ENCODE measurements around the gene HRH4. TPM values are rescaled to one million over a fixed set of nuclear protein-coding genes. Genes with fewer than 3 reads are reported as not detected.

HRH4 gene
- total and polyA plus RNA-seq, 2 of the 13 experiments (the other 11 are each of a cell fraction or from before 2014, with no cell fraction given), result not detected

GRCh38 chr18:24506175-24506574 lies 45.7 kb downstream of the HRH4 start:
- no TSS peak for BruUV-seq (replicated peaks)
- H3K27ac ChIP-seq (ENCODE audit: extremely low read length, insufficient read depth, low read length), result no peak overlapping the region
- no peak for FAIRE-seq
- peaks cover 0 to 4% of the 10 kb centered on the region in 2 experiments; a peak in 1 of 5 replicates for H3K27me3 ChIP-seq (ENCODE audit: control insufficient read depth in 1 of 2, insufficient read depth in 2 of 2, low read length in 2 of 2)
- 0% methylated on average over 2 of the region's 6 CpGs for WGBS (ENCODE audit: low lambda C conversion rate)
- ATAC-seq, result no peak
- H4K20me1 ChIP-seq (ENCODE audit: insufficient read depth, low read length), result no peaks in the 10 kb centered on the region
- H2AFZ ChIP-seq (ENCODE audit: low read length), result no peak overlapping the region
- TF ChIP-seq TERF1 (CRISPR knock-in tag; IDR thresholded peaks at IDR 0.05) (no peak), E2F5 (CRISPR knock-in tag; conservative IDR thresholded peaks at IDR 0.05) (no peak), RORA (CRISPR knock-in tag; IDR thresholded peaks at IDR 0.05) (no peak), ZEB1 (IDR thresholded peaks at IDR 0.05; ENCODE audit: insufficient replicate concordance, low read depth) (no peak), ZFP1 (CRISPR knock-in tag; IDR thresholded peaks at IDR 0.05) (no peak), CHD4 (IDR thresholded peaks at IDR 0.05; ENCODE audit: borderline replicate concordance, low read length) (no peak), ZSCAN30 (CRISPR knock-in tag; IDR thresholded peaks at IDR 0.05) (no peak), KDM2A (CRISPR knock-in tag; IDR thresholded peaks at IDR 0.05; ENCODE audit: borderline replicate concordance, low read depth) (no peak), ZNF737 (CRISPR knock-in tag; IDR thresholded peaks at IDR 0.05; ENCODE audit: borderline replicate concordance) (no peak), ELF4 (CRISPR knock-in tag; IDR thresholded peaks at IDR 0.05; ENCODE audit: borderline replicate concordance) (no peak), FLYWCH1 (CRISPR knock-in tag; IDR thresholded peaks at IDR 0.05) (no peak), NFKB2 (CRISPR knock-in tag; IDR thresholded peaks at IDR 0.05; ENCODE audit: borderline replicate concordance) (no peak), ATF5 (CRISPR knock-in tag; IDR thresholded peaks at IDR 0.05; ENCODE audit: low read depth) (no peak), MTF2 (CRISPR knock-in tag; IDR thresholded peaks at IDR 0.05; ENCODE audit: borderline replicate concordance) (no peak), ZNF790 (CRISPR knock-in tag; IDR thresholded peaks at IDR 0.05; ENCODE audit: borderline replicate concordance) (no peak)
- in situ Hi-C loops (cut with HindIII; ENCODE audit: extremely low pct_ligation_motif_present, low pct_unique_long_range_greater_than_20kb), result no loop called here
- ChIA-PET POLR2A (no interaction called here), CTCF (ENCODE audit: low intra/inter-chr PET ratio, low total read pairs) (no interaction called here)
- no peak for DNase-seq (ENCODE audit: low spot score)
- H3K4me1 ChIP-seq (ENCODE audit: insufficient read depth, low read length), result no peaks in the 10 kb centered on the region
- no peaks in the 10 kb centered on the region for H3K9me3 ChIP-seq (ENCODE audit: low read length)
- H3K79me2 ChIP-seq (ENCODE audit: insufficient read depth, low read length), result no peaks in the 10 kb centered on the region
- H3K4me3 ChIP-seq (replicated peaks in 1 of 3; ENCODE audit: insufficient read depth in 1 of 3, low read depth in 2 of 3, low read length in 3 of 3), result no peak overlapping the region
- no peaks in the 10 kb centered on the region for H3K36me3 ChIP-seq (replicated peaks in 1 of 2; ENCODE audit: control insufficient read depth in 1 of 2, insufficient read depth in 2 of 2, low read length in 2 of 2)
- H3K9ac ChIP-seq (ENCODE audit: insufficient read depth, low read depth, low read length), result no peak overlapping the region
- intact Hi-C loops (cut with micrococcal nuclease; ENCODE audit: unreplicated experiment), result no loop called here
- H3K4me2 ChIP-seq (ENCODE audit: low read depth, low read length), result no peak overlapping the region
